Measurements from ENCODE around the gene RPL13A.

Gene RPL13A

DNA sequence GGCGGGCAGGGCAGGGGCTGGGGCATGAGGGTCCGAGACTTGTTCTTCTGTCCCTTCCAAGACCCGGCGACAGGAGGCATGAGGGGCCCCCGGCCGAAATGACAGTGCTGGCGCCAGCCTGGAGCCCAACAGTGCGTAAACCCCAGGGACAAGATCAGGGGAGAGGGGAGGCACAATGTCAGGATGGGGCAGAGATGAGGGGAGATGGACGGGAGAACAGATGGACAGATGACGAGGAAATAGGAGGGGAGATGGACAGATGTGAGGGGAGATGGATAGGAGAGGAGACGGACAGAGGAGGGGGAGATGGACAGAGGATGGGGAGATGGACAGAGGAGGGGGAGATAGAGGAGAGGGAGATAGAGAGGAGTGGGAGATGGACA lies 12.9 kb upstream of the RPL13A start:
- no peak for TF ChIP-seq CTCF (IDR thresholded peaks at IDR 0.05; ENCODE audit: low read depth, low read length, missing control alignments)
- Histone ChIP-seq H3K27me3 (replicated peaks) (no peaks in the 10 kb centered on the region), H3K4me3 (ENCODE audit: low read depth, low read length) (peak overlapping the region; percentile 73), H3K27ac (no peak overlapping the region), H3K36me3 (replicated peaks) (peaks cover 3% of the 10 kb centered on the region)
- in situ Hi-C loops (cut with HindIII; ENCODE audit: low pct_ligation_motif_present, low sequenced_read_pairs), result no loop called here
- DNase-seq, result no peak

DNA sequence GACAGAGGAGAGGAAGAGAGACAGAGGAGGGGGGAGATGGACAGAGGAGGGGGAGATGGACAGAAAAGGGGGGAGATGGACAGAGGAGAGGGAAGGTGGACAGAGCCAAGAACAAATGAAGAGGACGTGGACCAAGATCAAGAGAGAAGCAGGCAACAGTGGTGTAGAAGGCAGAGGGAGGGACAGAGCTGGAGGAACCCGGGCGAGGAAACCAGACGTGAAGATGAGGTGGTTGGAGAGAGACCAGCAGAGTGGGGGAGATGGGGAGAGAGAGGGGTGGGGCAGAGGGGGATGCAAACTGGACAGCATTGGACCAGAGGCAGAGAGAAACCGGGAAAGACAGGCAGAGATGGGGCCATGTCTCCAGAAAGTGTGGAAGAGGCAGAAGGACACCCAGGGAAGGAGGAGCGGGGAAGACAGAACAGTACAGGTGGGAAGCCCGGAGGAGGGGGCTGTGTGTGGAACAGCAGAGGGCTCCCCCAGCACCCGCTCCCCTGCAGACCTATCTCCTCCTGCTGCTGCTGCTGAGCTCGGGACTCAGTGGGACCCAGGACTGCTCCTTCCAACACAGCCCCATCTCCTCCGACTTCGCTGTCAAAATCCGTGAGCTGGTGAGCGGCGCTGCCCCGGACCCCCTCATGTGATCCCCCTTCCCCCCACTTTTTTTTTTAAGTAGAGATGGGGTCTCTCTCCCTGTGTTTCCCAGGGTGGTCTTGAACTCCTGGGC lies 12.1 kb upstream of the RPL13A start:
- H3K27me3 ChIP-seq (replicated peaks), result no peaks in the 10 kb centered on the region
- no peak for DNase-seq
- no peak overlapping the region for H3K27ac ChIP-seq
- no peaks in the 10 kb centered on the region for H3K36me3 ChIP-seq (replicated peaks)
- in situ Hi-C loops (cut with HindIII; ENCODE audit: low pct_ligation_motif_present, low sequenced_read_pairs), result no loop called here
- TF ChIP-seq CTCF (IDR thresholded peaks at IDR 0.05; ENCODE audit: low read depth, low read length, missing control alignments), result no peak
- H3K4me3 ChIP-seq (ENCODE audit: low read depth, low read length), result no peak overlapping the region

DNA sequence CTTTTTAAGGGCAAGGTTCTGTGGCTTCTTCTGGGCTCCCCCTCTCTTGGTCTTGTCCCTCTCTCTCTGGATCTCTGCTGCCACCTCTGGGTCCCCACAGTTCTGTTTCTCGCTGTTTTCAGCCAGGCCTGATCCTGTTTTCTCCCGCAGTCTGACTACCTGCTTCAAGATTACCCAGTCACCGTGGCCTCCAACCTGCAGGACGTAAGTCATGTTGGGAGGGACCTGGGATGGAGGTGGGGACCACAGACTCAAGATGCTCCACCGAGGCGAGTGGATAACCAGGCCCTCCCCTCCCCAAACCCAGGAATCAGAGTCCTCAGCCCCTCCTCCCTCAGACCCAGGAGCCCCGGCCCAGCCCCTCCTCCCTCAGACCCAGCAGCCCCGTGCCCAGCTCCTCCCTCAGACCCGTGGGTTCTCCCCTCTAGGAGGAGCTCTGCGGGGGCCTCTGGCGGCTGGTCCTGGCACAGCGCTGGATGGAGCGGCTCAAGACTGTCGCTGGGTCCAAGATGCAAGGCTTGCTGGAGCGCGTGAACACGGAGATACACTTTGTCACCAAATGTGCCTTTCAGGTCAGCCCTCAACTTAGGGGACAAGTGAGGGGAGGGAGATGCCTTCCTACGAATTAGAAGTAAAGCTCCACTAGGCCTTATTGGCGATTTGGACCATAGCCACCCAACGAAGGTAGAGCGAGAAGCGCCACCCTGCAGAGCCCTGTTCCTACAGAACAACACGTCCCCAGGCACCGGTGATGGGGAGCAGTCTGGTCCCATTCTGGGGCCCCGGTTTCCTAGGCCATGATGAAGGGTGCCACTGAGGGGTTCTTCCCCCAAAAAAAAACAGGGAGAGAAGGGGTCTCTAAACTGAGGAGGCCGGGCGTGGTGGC lies 11.2 kb upstream of the RPL13A start:
- H3K27me3 ChIP-seq (replicated peaks), result no peaks in the 10 kb centered on the region
- in situ Hi-C loops (cut with HindIII; ENCODE audit: low pct_ligation_motif_present, low sequenced_read_pairs), result no loop called here
- no peak for DNase-seq
- no peak overlapping the region for H3K27ac ChIP-seq
- H3K4me3 ChIP-seq (ENCODE audit: low read depth, low read length), result no peak overlapping the region
- no peaks in the 10 kb centered on the region for H3K36me3 ChIP-seq (replicated peaks)
- peak; percentile 83 for TF ChIP-seq CTCF (IDR thresholded peaks at IDR 0.05; ENCODE audit: low read depth, low read length, missing control alignments)

GRCh38 chr19:49479975-49480628 lies 7.3 kb upstream of the RPL13A start:
- no peak for DNase-seq
- no peak overlapping the region for H3K27ac ChIP-seq

More at GRCh38 chr19:49479975-49480628, 7.3 kb upstream of the RPL13A start:
- TF ChIP-seq CTCF (IDR thresholded peaks at IDR 0.05; ENCODE audit: low read depth, low read length, missing control alignments), result no peak
- in situ Hi-C loops (cut with HindIII; ENCODE audit: low pct_ligation_motif_present, low sequenced_read_pairs), result no loop called here
- Histone ChIP-seq H3K27me3 (replicated peaks) (no peaks in the 10 kb centered on the region), H3K36me3 (replicated peaks) (no peaks in the 10 kb centered on the region), H3K4me3 (ENCODE audit: low read depth, low read length) (no peak overlapping the region)

Data from brain microvascular endothelial cell (primary cell).